Stimulated activated CD4-positive, alpha-beta T cell treated with anti-CD3 and anti-CD28 coated beads, Interleukin-12 subunit alpha, Interleukin-12 subunit beta, amount 100 ng/mL, for 48 hours (primary cell): Measurements from ENCODE around the gene POLR2M.

Experiments used
- DNase-seq, 3 donors: peaks; one replicate each; pipeline ENCODE4 v3.0.0-alpha.2; 2020; ENCODE audit warnings: low read depth in 2 of 3, low spot score in 1 of 3

POLR2M gene

GRCh38 chr15:57706405-57707209 lies at the start of gene POLR2M:
TSS of gene POLR2M (plus strand) at chr15:57706714. CDS start at chr15:57706843, 129 bp downstream.
- DNase-seq = peak; percentile 81 to 89 (median 84)

- DNase-seq = no peak
Measured at GRCh38 chr15:57657619-57658018, 48.9 kb upstream of the POLR2M start.

- no peak for DNase-seq
Measured at GRCh38 chr15:57662091-57662744, 44.3 kb upstream of the POLR2M start.

GRCh38 chr15:57662802-57663201 lies 43.7 kb upstream of the POLR2M start:
- DNase-seq = no peak

- no peak for DNase-seq
Measured at GRCh38 chr15:57663262-57663661, 43.3 kb upstream of the POLR2M start.

- DNase-seq = no peak
Measured at GRCh38 chr15:57665194-57665593, 41.3 kb upstream of the POLR2M start.

GRCh38 chr15:57665939-57666338 lies 40.6 kb upstream of the POLR2M start:
- no peak for DNase-seq

- DNase-seq = no peak
Measured at GRCh38 chr15:57667171-57667849, 39.2 kb upstream of the POLR2M start.

- DNase-seq = no peak
Measured at GRCh38 chr15:57668016-57668415, 38.5 kb upstream of the POLR2M start.

- no peak for DNase-seq
Measured at GRCh38 chr15:57671636-57672035, 34.9 kb upstream of the POLR2M start.

GRCh38 chr15:57675481-57676181 lies 30.9 kb upstream of the POLR2M start:
- no peak for DNase-seq

GRCh38 chr15:57676585-57676984 lies 29.9 kb upstream of the POLR2M start:
- no peak for DNase-seq

- DNase-seq = no peak
Measured at GRCh38 chr15:57677204-57677603, 29.3 kb upstream of the POLR2M start.

- DNase-seq = no peak
Measured at GRCh38 chr15:57680021-57680420, 26.5 kb upstream of the POLR2M start.

GRCh38 chr15:57681011-57681410 lies 25.5 kb upstream of the POLR2M start:
- DNase-seq = no peak

- no peak for DNase-seq
Measured at GRCh38 chr15:57683481-57683880, 23.0 kb upstream of the POLR2M start.

GRCh38 chr15:57684491-57685151 lies 21.9 kb upstream of the POLR2M start:
- DNase-seq = no peak

- DNase-seq = no peak
Measured at GRCh38 chr15:57685306-57686095, 21.0 kb upstream of the POLR2M start.

- DNase-seq = no peak
Measured at GRCh38 chr15:57686657-57687056, 19.9 kb upstream of the POLR2M start.

- no peak for DNase-seq
Measured at GRCh38 chr15:57690341-57690966, 16.1 kb upstream of the POLR2M start.
